Heart right ventricle (tissue), 16 donors: Measurements from ENCODE around the gene ZIC1. TPM values are rescaled to one million over a fixed set of nuclear protein-coding genes. Genes with fewer than 3 reads are reported as not detected.
A peak's percentile ranks its signal among the peaks of the same experiment; 100 is the strongest.

ENCODE experiments used
- ATAC-seq, 8 donors: fragments of 200-7000 bp; cut with Tn5 transposase; one replicate each; pipeline ENCODE4 v1.9.1; 2020; ENCODE audit warnings: mild to moderate bottlenecking in 8 of 8, moderate library complexity in 8 of 8, moderate number of reproducible peaks in 1 of 8
- DNase-seq, 2 donors: peaks; one replicate each; pipeline ENCODE4 v3.0.0-alpha.2; 2020
- H3K27ac ChIP-seq, 10 donors: fragments of 200-600 bp; sonication (generic) in 2 of 10; one replicate each; pipeline versions ENCODE4 v1.5.0 to v1.8.0; 2020 to 2022; ENCODE audit warnings: mild to moderate bottlenecking in 3 of 10
- H3K27me3 ChIP-seq, 7 donors: fragments of 200-600 bp; one replicate each; pipeline ENCODE4 v1.8.0; 2021 to 2022; ENCODE audit warnings: mild to moderate bottlenecking in 2 of 7
- H3K36me3 ChIP-seq, 9 donors: fragments of 200-600 bp; sonication (generic) in 1 of 9; one replicate each; pipeline versions ENCODE4 v1.5.0 to v1.8.0; 2020 to 2022; ENCODE audit warnings: mild to moderate bottlenecking in 2 of 9
- H3K4me1 ChIP-seq, 9 donors: fragments of 200-600 bp; sonication (generic) in 1 of 9; one replicate each; pipeline versions ENCODE4 v1.5.0 to v1.8.0; 2020 to 2022; ENCODE audit warnings: mild to moderate bottlenecking in 4 of 9
- H3K4me3 ChIP-seq, 10 donors: fragments of 200-600 bp; sonication (generic) in 2 of 10; one replicate each; pipeline versions ENCODE4 v1.5.0 to v1.8.0; 2020 to 2022; ENCODE audit warnings: mild to moderate bottlenecking in 7 of 10, moderate library complexity in 2 of 10
- H3K9me3 ChIP-seq, 11 donors: fragments of 200-600 bp in 10 of 11; sonication (generic) in 2 of 11; one replicate each; pipeline versions ENCODE4 v1.5.0 to v1.8.0; 2013 to 2022; ENCODE audit warnings: mild to moderate bottlenecking in 2 of 11, control low read depth in 1 of 11, moderate library complexity in 1 of 11
- CTCF ChIP-seq, 9 donors: fragments of 200-600 bp; sonication (generic) in 2 of 9; IDR thresholded peaks; one replicate each; pipeline versions ENCODE4 v1.5.0 to v1.8.0; 2021 to 2022; ENCODE audit warnings: antibody characterized with exemption in 9 of 9, mild to moderate bottlenecking in 5 of 9, moderate library complexity in 1 of 9
- WGBS, 2 donors: extraction: QIAGEN DNeasy Blood & Tissue Kit; methylation state at CpG; one replicate each; pipeline ENCODE4 v1.1.7; 2013; ENCODE audit warnings: inconsistent platforms in 1 of 2; 5-methylcytosine and 5-hydroxymethylcytosine counted together
- intact Hi-C, 10 donors: fragments of 100-400 bp; cut with DNase I; formaldehyde crosslinking; loops; one replicate each; pipeline versions ENCODE4 v1.11.1 to v1.14.2; 2022
- polyA plus RNA-seq, 2 donors: library from polyadenylated mRNA; stranded (reverse); fragments of 200-250 nt; gene quantifications; one replicate each; pipeline ENCODE4 v1.2.3, GENCODE V29; 2013
- total RNA-seq, 10 donors: library from RNA; stranded (reverse); fragmentation: NEBNext Ultra II Directional in 3 of 10; extraction: Animal tissue kit (Norgen Biotek cat#: 25700) in 3 of 10; gene quantifications; one replicate each; pipeline versions ENCODE4 v1.2.1 to v1.2.4, GENCODE V29; 2021 to 2023
- donor health status: Arrhythmogenic right ventricular cardiomyopathy.
- donor health status: ischemic (EF 13 %, LVEDD 7.1; RV severe dilation, severe dysfunction).
- donor health status: healthy with polysubstance abuse.
- donor health status: DM: no; HTN: yes; CAD: no.
- donor health status: DM: no; HTN: no; CAD: no.
- donor health status: ischemic (EF 25% LVEDD 6.9; RV normal size, moderate dysfunction).
- donor health status: ischemic (EF 25% LVEDD 5.7; RV mildly dilated, moderate dysfunction).
- donor health status: healthy.
- donor health status: DM: yes; HTN: yes; CAD: no.
- donor health status: Ischemic cardiomyopathy.
- donor health status: ischemic (EF 35%, LVEDD 5.7; RV mildly dilated, moderate dysfunction).
- donor health status: nonischemic (EF 11% LVEDD 7.7; RV severe dilation, severe dysfunction).
- donor health status: DM: yes; HTN: yes; CAD: no.
- donor health status: PGD.
- donor health status: ischemic (EF 29% LVEDD 5.4; RV normal size, mild dysfunction).
- donor health status: nonischemic (EF 23%, LVEDD 6.1; RV moderate dilation, normal function).

The ZIC1 gene
- total and polyA plus RNA-seq, 12 donors = not detected

GRCh38 chr3:147424581-147425387 is 15.6 kb downstream of the ZIC1 start:
- intact Hi-C loops = loop anchor here in 1 of 10 donors (10.0 kb wide), 1 partner anchor 50 kb away; no protein-coding TSS in a partner anchor
- ATAC-seq (no peak), DNase-seq (no peak)
- H3K36me3 ChIP-seq = no peaks in the 10 kb centered on the region
- WGBS, 2 donors = 7 to 14% methylated on average over 14 of the region's 14 CpGs
- H3K27ac ChIP-seq = no peak overlapping the region
- H3K27me3 ChIP-seq = peaks cover 42 to 100% (median 96%) of the 10 kb centered on the region in 7 donors
- no peaks in the 10 kb centered on the region for H3K9me3 ChIP-seq
- peaks cover 0 to 15% (median 3%) of the 10 kb centered on the region in 9 donors for H3K4me1 ChIP-seq
- peak overlapping the region in 1 of 10 donors; percentile 3 for H3K4me3 ChIP-seq
- no peak for TF ChIP-seq CTCF (IDR thresholded peaks at IDR 0.05)

GRCh38 chr3:147425388-147425850 is 16.3 kb downstream of the ZIC1 start:
- no peak overlapping the region for H3K27ac ChIP-seq
- peaks cover 0 to 15% (median 3%) of the 10 kb centered on the region in 9 donors for H3K4me1 ChIP-seq
- peaks cover 38 to 100% (median 95%) of the 10 kb centered on the region in 7 donors for H3K27me3 ChIP-seq
- DNase-seq = no peak
- intact Hi-C loops = loop anchor here in 1 of 10 donors (10.0 kb wide), 1 partner anchor 51 kb away; no protein-coding TSS in a partner anchor
- H3K4me3 ChIP-seq = no peak overlapping the region
- no peaks in the 10 kb centered on the region for H3K9me3 ChIP-seq
- no peaks in the 10 kb centered on the region for H3K36me3 ChIP-seq
- WGBS, 2 donors = 19 to 24% methylated on average over 1 of the region's 1 CpG
- no peak for TF ChIP-seq CTCF (IDR thresholded peaks at IDR 0.05)
- no peak for ATAC-seq

- Histone ChIP-seq H3K9me3 (no peaks in the 10 kb centered on the region), H3K36me3 (no peaks in the 10 kb centered on the region), H3K4me1 (peaks cover 0 to 9% (median 0%) of the 10 kb centered on the region in 9 donors), H3K4me3 (no peak overlapping the region), H3K27me3 (peaks cover 23 to 100% (median 85%) of the 10 kb centered on the region in 7 donors), H3K27ac (no peak overlapping the region)
- DNase-seq (no peak), ATAC-seq (no peak)
- no peak for TF ChIP-seq CTCF (IDR thresholded peaks at IDR 0.05)
- WGBS, 2 donors = 92 to 95% methylated on average over 2 of the region's 2 CpGs
- intact Hi-C loops = loop anchor here in 1 of 10 donors (10.0 kb wide), 1 partner anchor 52 kb away; no protein-coding TSS in a partner anchor
Observed at GRCh38 chr3:147426931-147427330, 17.8 kb downstream of the ZIC1 start.

- no peak for TF ChIP-seq CTCF (IDR thresholded peaks at IDR 0.05)
- H3K4me3 ChIP-seq = no peak overlapping the region
- H3K9me3 ChIP-seq = no peaks in the 10 kb centered on the region
- ATAC-seq (no peak), DNase-seq (no peak)
- H3K36me3 ChIP-seq = no peaks in the 10 kb centered on the region
- 66 to 69% methylated on average over 3 of the region's 3 CpGs for WGBS, 2 donors
- H3K27ac ChIP-seq = no peak overlapping the region
- H3K4me1 ChIP-seq = peaks cover 0 to 9% (median 0%) of the 10 kb centered on the region in 9 donors
- peaks cover 18 to 100% (median 80%) of the 10 kb centered on the region in 7 donors for H3K27me3 ChIP-seq
- intact Hi-C loops = loop anchor here in 1 of 10 donors (10.0 kb wide), 1 partner anchor 53 kb away; no protein-coding TSS in a partner anchor
Observed at GRCh38 chr3:147427746-147428145, 18.6 kb downstream of the ZIC1 start.
